Measurements from ENCODE around the gene STX1A. TPM values are rescaled to one million over a fixed set of nuclear protein-coding genes. Genes with fewer than 3 reads are reported as not detected.

STX1A gene
- total and polyA plus RNA-seq, 2 of the 13 experiments (the other 11 are each of a cell fraction or from before 2014, with no cell fraction given), result 6.1 to 12.2 TPM

DNA sequence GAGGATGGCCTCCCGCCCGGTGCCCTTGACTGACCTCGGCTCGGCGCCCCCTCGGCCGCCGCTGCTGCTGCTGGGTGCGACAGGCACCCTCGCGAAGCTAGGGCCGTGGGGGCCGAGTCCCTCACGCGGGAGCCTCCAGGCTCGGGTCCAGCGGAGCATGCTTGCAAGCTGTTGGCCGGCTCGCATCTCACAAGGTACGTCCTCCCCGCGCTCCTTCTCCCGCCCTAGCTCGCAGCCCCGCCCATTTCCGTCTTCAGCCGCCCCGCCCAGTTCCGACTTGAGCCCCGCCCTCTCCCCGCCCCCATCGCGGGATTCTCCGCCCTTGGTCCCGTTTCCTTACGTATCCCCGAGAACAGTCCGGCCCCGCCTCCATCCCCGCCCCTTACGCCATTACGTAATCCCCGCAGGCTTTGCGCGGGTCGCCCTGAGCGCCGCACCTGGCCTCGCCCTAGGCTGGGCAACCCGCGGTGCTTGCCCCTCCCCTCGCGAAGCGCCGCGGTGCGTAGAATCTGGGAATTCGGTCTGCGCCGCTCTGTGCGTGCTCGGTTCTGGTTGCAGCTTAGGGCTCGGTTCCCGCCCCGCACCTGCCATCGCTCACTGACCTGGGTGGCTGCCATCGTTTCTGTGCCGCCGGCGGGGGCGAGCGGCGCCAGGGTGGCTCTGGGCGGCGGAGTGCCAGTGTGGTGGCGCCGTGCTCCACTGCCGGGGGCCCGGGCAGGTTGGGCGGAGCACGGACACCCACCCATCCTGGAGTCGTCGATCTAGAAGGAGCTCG lies 19.3 kb upstream of the STX1A start, which contains the start of gene ABHD11 (continued):
- TF ChIP-seq, protein P1, sequence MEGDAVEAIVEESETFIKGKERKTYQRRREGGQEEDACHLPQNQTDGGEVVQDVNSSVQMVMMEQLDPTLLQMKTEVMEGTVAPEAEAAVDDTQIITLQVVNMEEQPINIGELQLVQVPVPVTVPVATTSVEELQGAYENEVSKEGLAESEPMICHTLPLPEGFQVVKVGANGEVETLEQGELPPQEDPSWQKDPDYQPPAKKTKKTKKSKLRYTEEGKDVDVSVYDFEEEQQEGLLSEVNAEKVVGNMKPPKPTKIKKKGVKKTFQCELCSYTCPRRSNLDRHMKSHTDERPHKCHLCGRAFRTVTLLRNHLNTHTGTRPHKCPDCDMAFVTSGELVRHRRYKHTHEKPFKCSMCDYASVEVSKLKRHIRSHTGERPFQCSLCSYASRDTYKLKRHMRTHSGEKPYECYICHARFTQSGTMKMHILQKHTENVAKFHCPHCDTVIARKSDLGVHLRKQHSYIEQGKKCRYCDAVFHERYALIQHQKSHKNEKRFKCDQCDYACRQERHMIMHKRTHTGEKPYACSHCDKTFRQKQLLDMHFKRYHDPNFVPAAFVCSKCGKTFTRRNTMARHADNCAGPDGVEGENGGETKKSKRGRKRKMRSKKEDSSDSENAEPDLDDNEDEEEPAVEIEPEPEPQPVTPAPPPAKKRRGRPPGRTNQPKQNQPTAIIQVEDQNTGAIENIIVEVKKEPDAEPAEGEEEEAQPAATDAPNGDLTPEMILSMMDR (CRISPR knock-in tag; IDR thresholded peaks at IDR 0.05), result peak; percentile 46
- TF ChIP-seq, protein P2, sequence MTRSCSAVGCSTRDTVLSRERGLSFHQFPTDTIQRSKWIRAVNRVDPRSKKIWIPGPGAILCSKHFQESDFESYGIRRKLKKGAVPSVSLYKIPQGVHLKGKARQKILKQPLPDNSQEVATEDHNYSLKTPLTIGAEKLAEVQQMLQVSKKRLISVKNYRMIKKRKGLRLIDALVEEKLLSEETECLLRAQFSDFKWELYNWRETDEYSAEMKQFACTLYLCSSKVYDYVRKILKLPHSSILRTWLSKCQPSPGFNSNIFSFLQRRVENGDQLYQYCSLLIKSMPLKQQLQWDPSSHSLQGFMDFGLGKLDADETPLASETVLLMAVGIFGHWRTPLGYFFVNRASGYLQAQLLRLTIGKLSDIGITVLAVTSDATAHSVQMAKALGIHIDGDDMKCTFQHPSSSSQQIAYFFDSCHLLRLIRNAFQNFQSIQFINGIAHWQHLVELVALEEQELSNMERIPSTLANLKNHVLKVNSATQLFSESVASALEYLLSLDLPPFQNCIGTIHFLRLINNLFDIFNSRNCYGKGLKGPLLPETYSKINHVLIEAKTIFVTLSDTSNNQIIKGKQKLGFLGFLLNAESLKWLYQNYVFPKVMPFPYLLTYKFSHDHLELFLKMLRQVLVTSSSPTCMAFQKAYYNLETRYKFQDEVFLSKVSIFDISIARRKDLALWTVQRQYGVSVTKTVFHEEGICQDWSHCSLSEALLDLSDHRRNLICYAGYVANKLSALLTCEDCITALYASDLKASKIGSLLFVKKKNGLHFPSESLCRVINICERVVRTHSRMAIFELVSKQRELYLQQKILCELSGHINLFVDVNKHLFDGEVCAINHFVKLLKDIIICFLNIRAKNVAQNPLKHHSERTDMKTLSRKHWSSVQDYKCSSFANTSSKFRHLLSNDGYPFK (CRISPR knock-in tag; IDR thresholded peaks at IDR 0.05; ENCODE audit: borderline replicate concordance), result peak; percentile 63; the same call in 1 of the 2 replicates
- TF ChIP-seq MIER2 (CRISPR knock-in tag; IDR thresholded peaks at IDR 0.05) (peak; percentile 54; the same call in 1 of the 2 replicates), ZBTB38 (CRISPR knock-in tag; IDR thresholded peaks at IDR 0.05) (peak; percentile 57), KLF11 (CRISPR knock-in tag; IDR thresholded peaks at IDR 0.05) (peak; percentile 69; the same call in 1 of the 2 replicates), REL (CRISPR knock-in tag; conservative IDR thresholded peaks at IDR 0.05) (peak; percentile 59; the same call in 1 of the 2 replicates), RBM22 (optimal IDR thresholded peaks at IDR 0.05; ENCODE audit: low read length) (no peak), ARNTL (CRISPR knock-in tag; IDR thresholded peaks at IDR 0.05) (peak; percentile 49), SPEN (CRISPR knock-in tag; IDR thresholded peaks at IDR 0.05; ENCODE audit: low read depth) (peak; percentile 83), KLF9 (CRISPR knock-in tag; IDR thresholded peaks at IDR 0.05; ENCODE audit: low read depth) (no peak), MAZ (IDR thresholded peaks at IDR 0.05; ENCODE audit: borderline replicate concordance, low read depth, low read length) (peak; percentile 72), MAZ (CRISPR knock-in tag; IDR thresholded peaks at IDR 0.05; ENCODE audit: low read depth) (peak; percentile 88), ZNF430 (CRISPR knock-in tag; IDR thresholded peaks at IDR 0.05) (peak; percentile 83; the same call in 1 of the 2 replicates), POLR2A (IDR thresholded peaks at IDR 0.05; ENCODE audit: insufficient read depth in 1 of 2, low read depth in 2 of 2, low read length in 2 of 2) (peak in 1 of 2 experiments; percentile 74; a peak in 2 of 4 replicates), ZNF629 (CRISPR knock-in tag; conservative IDR thresholded peaks at IDR 0.05) (0 out of 2 replicates have a peak, but pooled peaks have one; percentile 6)
- TF ChIP-seq, protein P3, sequence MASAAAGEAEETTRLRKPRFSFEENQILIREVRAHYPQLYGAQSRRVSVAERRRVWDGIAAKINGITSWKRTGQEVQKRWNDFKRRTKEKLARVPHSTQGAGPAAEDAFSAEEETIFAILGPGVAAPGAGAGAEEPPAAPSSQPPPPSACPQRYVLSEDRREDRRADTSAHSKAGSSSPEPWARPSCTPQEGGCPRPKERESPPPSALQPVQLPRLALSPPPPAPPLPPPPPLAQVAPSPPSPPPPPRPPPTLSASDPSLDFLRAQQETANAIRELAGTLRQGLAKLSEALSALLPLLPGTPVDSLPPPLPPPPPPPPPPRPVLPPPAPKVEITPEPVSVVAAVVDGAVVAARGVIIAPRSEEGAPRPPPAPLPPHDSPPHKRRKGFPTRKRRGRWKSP (CRISPR knock-in tag; IDR thresholded peaks at IDR 0.05), result peak; percentile 96
- TF ChIP-seq, protein P4, sequence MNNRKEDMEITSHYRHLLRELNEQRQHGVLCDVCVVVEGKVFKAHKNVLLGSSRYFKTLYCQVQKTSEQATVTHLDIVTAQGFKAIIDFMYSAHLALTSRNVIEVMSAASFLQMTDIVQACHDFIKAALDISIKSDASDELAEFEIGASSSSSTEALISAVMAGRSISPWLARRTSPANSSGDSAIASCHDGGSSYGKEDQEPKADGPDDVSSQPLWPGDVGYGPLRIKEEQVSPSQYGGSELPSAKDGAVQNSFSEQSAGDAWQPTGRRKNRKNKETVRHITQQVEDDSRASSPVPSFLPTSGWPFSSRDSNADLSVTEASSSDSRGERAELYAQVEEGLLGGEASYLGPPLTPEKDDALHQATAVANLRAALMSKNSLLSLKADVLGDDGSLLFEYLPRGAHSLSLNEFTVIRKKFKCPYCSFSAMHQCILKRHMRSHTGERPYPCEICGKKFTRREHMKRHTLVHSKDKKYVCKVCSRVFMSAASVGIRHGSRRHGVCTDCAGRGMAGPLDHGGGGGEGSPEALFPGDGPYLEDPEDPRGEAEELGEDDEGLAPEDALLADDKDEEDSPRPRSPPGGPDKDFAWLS (CRISPR knock-in tag; IDR thresholded peaks at IDR 0.05; ENCODE audit: borderline replicate concordance), result 0 out of 2 replicates have a peak, but pooled peaks have one; percentile 22
- TF ChIP-seq, protein P5, sequence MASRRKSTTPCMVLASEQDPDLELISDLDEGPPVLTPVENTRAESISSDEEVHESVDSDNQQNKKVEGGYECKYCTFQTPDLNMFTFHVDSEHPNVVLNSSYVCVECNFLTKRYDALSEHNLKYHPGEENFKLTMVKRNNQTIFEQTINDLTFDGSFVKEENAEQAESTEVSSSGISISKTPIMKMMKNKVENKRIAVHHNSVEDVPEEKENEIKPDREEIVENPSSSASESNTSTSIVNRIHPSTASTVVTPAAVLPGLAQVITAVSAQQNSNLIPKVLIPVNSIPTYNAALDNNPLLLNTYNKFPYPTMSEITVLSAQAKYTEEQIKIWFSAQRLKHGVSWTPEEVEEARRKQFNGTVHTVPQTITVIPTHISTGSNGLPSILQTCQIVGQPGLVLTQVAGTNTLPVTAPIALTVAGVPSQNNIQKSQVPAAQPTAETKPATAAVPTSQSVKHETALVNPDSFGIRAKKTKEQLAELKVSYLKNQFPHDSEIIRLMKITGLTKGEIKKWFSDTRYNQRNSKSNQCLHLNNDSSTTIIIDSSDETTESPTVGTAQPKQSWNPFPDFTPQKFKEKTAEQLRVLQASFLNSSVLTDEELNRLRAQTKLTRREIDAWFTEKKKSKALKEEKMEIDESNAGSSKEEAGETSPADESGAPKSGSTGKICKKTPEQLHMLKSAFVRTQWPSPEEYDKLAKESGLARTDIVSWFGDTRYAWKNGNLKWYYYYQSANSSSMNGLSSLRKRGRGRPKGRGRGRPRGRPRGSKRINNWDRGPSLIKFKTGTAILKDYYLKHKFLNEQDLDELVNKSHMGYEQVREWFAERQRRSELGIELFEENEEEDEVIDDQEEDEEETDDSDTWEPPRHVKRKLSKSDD (CRISPR knock-in tag; IDR thresholded peaks at IDR 0.05; ENCODE audit: low read depth), result no peak
